Osteocyte (in vitro differentiated cells): ENCODE results near the gene NVL. TPM values are rescaled to one million over a fixed set of nuclear protein-coding genes. Genes with fewer than 3 reads are reported as not detected.

ENCODE experiments used
- DNase-seq: peaks from one replicate; pipeline ENCODE4 v3.0.0; 2021; ENCODE audit warnings: mixed read lengths; ENCODE audit not compliant: unreplicated experiment; ENCODE audit errors: extremely low spot score
- H3K27ac Mint-ChIP-seq: one replicate; pipeline ENCODE4 v1.8.0; 2021; ENCODE audit warnings: mild to moderate bottlenecking, mixed read lengths; ENCODE audit not compliant: unreplicated experiment
- H3K27me3 Mint-ChIP-seq: one replicate; pipeline ENCODE4 v1.8.0; 2021; ENCODE audit warnings: mixed read lengths; ENCODE audit not compliant: unreplicated experiment
- H3K36me3 Mint-ChIP-seq: one replicate; pipeline ENCODE4 v1.8.0; 2021; ENCODE audit warnings: mixed read lengths; ENCODE audit not compliant: unreplicated experiment
- H3K4me1 Mint-ChIP-seq: one replicate; pipeline ENCODE4 v1.8.0; 2021; ENCODE audit warnings: mixed read lengths; ENCODE audit not compliant: unreplicated experiment
- H3K4me3 Mint-ChIP-seq: one replicate; pipeline ENCODE4 v1.8.0; 2021; ENCODE audit warnings: mild to moderate bottlenecking, moderate library complexity, mixed read lengths; ENCODE audit not compliant: unreplicated experiment
- H3K9me3 Mint-ChIP-seq: one replicate; pipeline ENCODE4 v1.8.0; 2021; ENCODE audit warnings: mixed read lengths; ENCODE audit not compliant: unreplicated experiment
- total RNA-seq: library from RNA; stranded (reverse); gene quantifications from 2 replicates; pipeline ENCODE4 v1.2.1, GENCODE V29; 2021
- TF ChIP-seq, protein P1 (sequence below): fragments of 200-600 bp; sonication (generic); IDR thresholded peaks from 2 replicates; pipeline ENCODE4 v1.5.0; 2021; ENCODE audit warnings: antibody characterized with exemption, mild to moderate bottlenecking, moderate library complexity

The NVL gene
- total RNA-seq, 1 donor from 2014 or later = 22.5 TPM

GRCh38 chr1:224298346-224299330, 31.3 kb downstream of the NVL start:
- H3K9me3 Mint-ChIP-seq = no peaks in the 10 kb centered on the region
- H3K27ac Mint-ChIP-seq = no peak overlapping the region
- TF ChIP-seq, protein P1, sequence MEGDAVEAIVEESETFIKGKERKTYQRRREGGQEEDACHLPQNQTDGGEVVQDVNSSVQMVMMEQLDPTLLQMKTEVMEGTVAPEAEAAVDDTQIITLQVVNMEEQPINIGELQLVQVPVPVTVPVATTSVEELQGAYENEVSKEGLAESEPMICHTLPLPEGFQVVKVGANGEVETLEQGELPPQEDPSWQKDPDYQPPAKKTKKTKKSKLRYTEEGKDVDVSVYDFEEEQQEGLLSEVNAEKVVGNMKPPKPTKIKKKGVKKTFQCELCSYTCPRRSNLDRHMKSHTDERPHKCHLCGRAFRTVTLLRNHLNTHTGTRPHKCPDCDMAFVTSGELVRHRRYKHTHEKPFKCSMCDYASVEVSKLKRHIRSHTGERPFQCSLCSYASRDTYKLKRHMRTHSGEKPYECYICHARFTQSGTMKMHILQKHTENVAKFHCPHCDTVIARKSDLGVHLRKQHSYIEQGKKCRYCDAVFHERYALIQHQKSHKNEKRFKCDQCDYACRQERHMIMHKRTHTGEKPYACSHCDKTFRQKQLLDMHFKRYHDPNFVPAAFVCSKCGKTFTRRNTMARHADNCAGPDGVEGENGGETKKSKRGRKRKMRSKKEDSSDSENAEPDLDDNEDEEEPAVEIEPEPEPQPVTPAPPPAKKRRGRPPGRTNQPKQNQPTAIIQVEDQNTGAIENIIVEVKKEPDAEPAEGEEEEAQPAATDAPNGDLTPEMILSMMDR = no peak
- no peak overlapping the region for H3K4me3 Mint-ChIP-seq
- H3K4me1 Mint-ChIP-seq = no peaks in the 10 kb centered on the region
- no peaks in the 10 kb centered on the region for H3K27me3 Mint-ChIP-seq
- H3K36me3 Mint-ChIP-seq = peaks cover 40% of the 10 kb centered on the region
- DNase-seq = no peak

DNA sequence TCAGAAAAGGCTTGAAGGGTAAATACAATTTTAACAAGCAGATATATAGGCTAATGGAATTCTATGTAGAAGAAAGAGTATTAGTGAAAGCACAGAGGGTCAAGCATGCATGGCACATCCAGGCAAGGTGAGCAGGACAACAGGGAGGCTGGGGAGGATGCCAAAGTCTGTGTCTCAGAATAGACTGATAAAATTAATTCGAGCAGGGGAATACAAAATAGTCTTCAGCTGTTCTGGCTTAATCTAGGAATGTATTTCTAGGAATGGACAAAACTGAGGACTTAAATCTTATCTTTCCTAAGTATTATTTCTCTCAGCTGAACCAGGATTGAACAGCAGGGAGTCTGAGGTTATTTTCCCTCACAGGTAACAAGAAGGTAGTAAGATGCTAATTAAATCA, 35.2 kb downstream of the NVL start:
- TF ChIP-seq, protein P1 = no peak
- no peaks in the 10 kb centered on the region for H3K27me3 Mint-ChIP-seq

DNA sequence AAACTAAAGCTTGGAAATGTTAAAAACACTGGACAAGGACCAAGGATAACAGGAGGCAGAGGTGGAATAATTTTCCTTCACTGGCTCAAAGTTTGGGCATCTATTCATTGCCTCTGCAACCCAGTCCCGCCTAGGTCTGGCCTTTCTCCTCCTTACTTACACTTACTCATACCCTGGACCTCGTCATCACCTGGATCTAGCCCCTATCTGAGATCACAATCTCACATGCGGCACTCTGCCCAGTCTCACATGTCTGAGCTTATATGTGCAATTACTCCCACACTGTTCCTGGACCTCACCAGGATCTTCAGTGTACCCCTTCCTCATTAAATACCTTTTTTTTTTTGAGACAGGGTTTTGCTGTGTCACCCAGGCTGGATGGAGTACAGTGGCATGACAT, 37.6 kb downstream of the NVL start:
- no peak for DNase-seq
- Mint-ChIP-seq H3K27me3 (no peaks in the 10 kb centered on the region), H3K27ac (no peak overlapping the region), H3K9me3 (no peaks in the 10 kb centered on the region), H3K4me1 (no peaks in the 10 kb centered on the region), H3K4me3 (no peak overlapping the region), H3K36me3 (peaks cover 30% of the 10 kb centered on the region)
- TF ChIP-seq, protein P1 = no peak

More for the DNA sequence above, 35.2 kb downstream of the NVL start:
- no peaks in the 10 kb centered on the region for H3K9me3 Mint-ChIP-seq
- no peak overlapping the region for H3K27ac Mint-ChIP-seq
- no peak for DNase-seq
- H3K4me3 Mint-ChIP-seq = no peak overlapping the region
- peaks cover 32% of the 10 kb centered on the region for H3K36me3 Mint-ChIP-seq
- H3K4me1 Mint-ChIP-seq = no peaks in the 10 kb centered on the region

- no peak for DNase-seq
- Mint-ChIP-seq H3K4me1 (no peaks in the 10 kb centered on the region), H3K36me3 (peaks cover 35% of the 10 kb centered on the region), H3K27ac (no peak overlapping the region), H3K27me3 (no peaks in the 10 kb centered on the region), H3K4me3 (no peak overlapping the region), H3K9me3 (no peaks in the 10 kb centered on the region)
- TF ChIP-seq, protein P1 = no peak
Measured at GRCh38 chr1:224289396-224289795, 40.6 kb downstream of the NVL start.

DNA sequence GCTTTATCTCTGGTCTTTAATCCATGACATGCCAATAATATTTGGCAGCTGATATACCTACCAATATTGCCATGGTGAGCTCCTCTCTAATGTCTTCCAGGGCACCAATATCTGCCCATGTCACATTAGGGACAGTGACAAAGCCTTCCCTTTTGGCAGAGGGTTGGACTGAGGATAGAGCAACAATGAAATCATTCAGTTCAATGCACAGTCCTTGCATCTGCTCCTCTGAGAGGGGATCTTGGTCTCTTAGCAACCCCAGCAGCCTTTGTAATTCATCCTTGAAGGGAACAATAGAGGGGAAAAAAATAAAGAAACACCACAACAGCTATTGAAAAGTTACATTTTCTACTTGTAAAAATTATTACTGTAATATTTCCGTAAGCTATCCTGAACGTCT, 42.3 kb downstream of the NVL start:
- H3K36me3 Mint-ChIP-seq = peaks cover 29% of the 10 kb centered on the region
- no peak overlapping the region for H3K27ac Mint-ChIP-seq
- H3K4me1 Mint-ChIP-seq = no peaks in the 10 kb centered on the region
- H3K9me3 Mint-ChIP-seq = no peaks in the 10 kb centered on the region
- no peak for DNase-seq
- H3K4me3 Mint-ChIP-seq = no peak overlapping the region
- no peaks in the 10 kb centered on the region for H3K27me3 Mint-ChIP-seq
- TF ChIP-seq, protein P1 = no peak
